CD4-positive, alpha-beta T cell treated with Interleukin-10 for 1 hour (primary cell): ENCODE measurements around the gene RASA3.
A peak's percentile ranks its signal among the peaks of the same experiment; 100 is the strongest.
"Not testable (repeated sequence)": the region's sequence is repeated elsewhere in the genome, so short reads cannot be mapped to it uniquely, and the experiment has no call there.

Source experiments
- DNase-seq: peaks from one replicate; pipeline ENCODE4 v3.0.0-alpha.2; 2020

Gene RASA3

DNA sequence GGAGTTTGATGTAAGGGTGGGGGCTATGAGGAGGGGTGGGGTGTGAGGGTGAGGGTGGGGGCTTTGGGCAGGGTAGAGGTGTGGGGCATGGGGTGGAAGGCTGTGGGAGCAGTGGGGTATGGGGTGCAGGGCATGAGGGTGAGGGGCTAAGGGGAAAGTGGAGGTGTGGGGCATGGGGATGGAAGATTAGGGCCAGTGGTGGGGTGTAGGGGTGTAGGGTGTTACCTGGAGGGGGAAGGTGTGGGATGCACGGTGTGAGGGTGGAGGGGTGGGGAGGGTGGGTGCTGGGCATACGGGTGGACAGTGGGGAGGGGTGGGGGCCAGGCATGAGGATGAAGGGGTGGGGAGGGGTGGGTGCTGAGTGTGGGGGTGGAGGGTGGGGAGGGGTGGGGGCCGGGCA lies 22.9 kb upstream of the RASA3 start:
- DNase-seq = no peak

DNA sequence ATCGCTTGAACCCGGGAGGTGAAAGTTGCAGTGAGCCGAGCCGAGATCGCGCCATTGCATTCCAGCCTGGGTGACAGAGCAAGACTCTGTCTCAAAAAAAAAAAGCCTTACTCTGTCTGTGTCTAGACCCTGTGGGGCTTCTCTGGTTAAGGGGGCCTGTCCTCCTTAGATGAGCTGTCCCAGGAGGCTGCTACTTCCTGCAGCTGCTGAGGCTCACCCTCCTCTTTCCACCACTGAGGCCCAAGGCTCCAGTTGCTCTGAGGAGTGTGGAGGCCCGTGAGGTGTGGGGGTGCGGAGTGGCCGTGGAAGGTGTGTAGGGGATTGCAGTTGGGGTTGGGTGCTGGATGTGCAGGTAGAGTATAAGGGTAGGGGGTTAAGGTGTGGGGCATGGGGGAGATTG lies 22.1 kb upstream of the RASA3 start:
- DNase-seq = no peak

DNA sequence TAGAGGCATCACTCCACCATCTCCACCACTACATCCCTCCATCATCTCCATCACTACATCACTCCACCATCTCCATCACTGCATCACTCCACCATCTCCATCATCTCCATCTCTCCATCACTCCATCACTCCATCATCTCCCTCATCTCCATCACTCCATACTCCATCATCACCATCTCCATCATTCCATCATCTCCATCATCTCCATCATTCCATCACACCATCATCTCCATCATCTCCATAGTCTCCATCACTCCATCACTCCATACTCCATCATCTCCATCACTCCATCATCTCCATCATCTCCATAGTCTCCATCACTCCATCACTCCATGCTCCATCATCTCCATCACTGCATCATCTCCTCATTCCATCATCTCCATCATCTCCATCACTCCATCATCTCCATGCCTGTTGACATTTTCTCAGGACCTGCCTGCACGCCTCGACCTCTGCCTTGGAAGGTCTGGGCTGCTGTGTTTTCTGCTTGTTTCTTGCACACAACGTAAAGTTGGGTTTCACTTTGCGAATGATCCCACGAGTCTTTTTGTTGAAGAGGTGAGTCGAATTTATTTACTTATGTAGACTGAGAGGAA lies 21.2 kb upstream of the RASA3 start:
- no peak for DNase-seq

- DNase-seq = no peak
Observed at GRCh38 chr13:114152831-114153371, 20.5 kb upstream of the RASA3 start.

- DNase-seq = no peak
Observed at GRCh38 chr13:114152285-114152645, 19.8 kb upstream of the RASA3 start.

- peak; percentile 62 for DNase-seq
Observed at GRCh38 chr13:114151565-114152284, 19.3 kb upstream of the RASA3 start.

DNA sequence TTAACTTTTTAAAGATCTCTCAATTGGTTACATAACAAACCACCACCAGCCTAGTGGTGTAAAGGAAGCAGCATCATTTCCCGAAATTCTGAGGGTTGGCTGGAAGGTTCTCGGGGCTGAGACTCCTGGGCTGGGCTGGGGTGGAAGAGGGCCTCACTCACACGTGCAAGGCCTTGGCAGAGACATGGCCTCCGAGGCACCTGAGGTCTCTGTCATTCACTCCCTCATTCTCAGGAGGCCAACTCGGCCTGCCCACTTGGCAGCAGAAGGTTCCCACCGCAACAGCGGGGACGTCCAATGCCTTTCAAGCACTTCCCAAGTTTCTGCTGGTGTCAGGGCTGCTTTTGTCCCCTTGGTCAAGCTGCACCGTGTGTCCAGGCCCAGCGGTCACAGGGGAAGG lies 18.6 kb upstream of the RASA3 start:
- DNase-seq = peak; percentile 76

GRCh38 chr13:114149774-114150740 lies 17.6 kb upstream of the RASA3 start:
- no peak for DNase-seq

DNA sequence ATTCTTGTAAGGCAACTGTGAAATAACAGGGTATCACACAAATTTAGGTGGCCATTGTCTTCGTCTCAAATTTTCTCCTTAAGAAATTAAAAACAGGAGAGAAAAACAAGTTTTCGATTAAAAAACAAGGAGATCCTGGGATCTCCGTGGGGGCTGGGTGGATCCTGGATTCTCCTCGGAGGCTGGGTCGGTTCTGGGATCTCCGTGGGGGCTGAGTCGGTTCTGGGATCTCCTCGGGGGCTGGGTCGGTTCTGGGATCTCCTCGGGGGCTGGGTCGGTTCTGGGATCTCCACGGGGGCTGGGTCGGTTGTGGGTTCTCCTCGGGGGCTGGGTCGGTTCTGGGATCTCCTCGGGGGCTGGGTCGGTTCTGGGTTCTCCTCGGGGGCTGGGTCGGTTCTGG lies 16.5 kb upstream of the RASA3 start:
- DNase-seq = not testable (repeated sequence)

DNA sequence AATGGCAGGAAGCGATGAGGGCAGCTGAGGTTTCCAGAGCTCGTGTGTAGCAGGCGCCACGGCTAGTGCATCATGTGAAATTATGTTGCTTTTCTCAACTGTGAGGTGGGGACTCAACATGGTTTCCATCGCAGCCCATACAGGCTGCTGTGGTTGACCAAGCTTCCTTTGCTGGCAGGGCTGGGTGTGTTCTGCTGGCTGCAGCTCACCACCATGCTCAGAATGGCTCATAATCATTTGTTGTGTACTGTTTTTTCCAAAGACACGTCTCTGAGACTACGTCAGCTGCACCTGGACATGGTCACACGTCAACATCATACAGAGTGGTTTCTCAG lies 16.1 kb upstream of the RASA3 start:
- peak; percentile 93 for DNase-seq

GRCh38 chr13:114147803-114148520 lies 15.5 kb upstream of the RASA3 start:
- no peak for DNase-seq

DNA sequence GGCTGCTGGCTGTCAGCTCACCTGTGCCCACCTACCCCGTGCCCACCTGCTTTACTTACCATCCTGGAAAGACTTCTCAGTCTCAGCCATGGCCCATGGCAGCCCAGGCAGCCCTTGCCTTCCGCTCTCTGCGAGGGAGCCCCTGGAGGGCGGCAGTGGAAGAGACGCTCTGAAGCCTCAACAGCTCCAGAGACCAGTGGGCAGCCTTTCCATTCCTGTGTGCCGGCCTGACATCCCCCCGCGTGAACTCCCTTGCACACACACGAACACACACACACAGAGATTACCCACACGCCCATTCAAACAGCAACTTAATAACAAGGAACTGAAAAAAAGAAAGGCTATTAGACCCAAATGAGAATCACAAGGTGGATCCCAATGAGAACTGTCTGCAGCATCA lies 14.2 kb upstream of the RASA3 start:
- DNase-seq = no peak

DNA sequence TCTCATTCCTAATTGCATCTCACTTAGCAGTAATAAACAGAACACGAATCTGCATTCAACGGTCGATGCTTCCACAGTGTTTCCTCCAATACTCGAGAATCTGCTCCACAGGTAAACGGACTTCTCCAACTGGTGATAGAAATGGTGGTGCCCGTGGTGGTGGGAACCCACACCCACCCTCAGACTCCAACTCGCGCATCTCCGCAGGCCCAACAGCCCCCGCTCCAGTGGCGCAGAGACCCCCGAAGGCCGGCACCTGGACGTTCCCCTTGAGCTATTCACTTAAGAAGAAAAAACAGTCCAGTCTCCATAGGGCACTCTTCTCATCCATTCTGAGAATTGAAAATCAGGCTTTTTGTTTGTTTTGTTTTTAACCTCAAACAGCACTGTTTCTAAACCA lies 13.8 kb upstream of the RASA3 start:
- DNase-seq = no peak

DNA sequence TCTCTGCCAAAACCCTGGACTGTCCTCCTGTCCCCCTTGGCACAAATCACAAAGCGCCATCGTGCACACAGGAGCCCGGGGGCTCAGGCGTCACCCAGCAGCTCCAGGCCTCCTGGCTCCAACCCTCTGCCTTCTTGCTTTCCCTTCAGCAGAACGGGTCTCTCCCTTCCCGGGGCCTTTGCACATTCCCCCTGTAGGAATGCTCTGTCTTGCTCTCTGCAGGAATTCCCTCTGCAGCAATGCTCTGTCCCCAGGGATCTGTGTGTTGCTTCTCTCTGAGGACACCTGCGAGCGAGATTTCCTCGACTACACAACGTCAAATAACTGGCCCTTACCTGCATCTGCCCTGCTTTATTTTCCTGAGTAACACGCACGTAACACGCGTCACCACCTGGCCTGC lies 13.3 kb upstream of the RASA3 start:
- no peak for DNase-seq

DNA sequence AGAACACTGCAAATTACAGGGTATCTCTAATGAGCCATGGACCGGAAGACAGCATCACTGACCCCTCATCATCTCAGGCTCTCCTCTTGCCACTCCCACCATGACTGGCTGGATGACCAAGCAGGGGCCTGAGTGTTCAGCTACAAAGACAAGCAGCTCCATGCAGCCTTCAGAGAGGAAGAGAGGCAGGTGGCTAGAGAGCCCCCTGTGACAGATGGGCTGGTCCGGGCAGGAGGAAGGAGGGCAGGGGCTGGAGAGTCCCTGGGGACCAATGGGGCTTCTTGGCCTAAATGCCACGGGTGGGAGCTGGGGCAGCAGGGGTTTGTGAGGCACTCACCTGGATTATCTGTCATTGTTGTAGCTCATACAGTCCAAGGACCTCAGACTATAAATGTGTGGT lies 12.8 kb upstream of the RASA3 start:
- no peak for DNase-seq

GRCh38 chr13:114144606-114145244 lies 12.3 kb upstream of the RASA3 start:
- no peak for DNase-seq

DNA sequence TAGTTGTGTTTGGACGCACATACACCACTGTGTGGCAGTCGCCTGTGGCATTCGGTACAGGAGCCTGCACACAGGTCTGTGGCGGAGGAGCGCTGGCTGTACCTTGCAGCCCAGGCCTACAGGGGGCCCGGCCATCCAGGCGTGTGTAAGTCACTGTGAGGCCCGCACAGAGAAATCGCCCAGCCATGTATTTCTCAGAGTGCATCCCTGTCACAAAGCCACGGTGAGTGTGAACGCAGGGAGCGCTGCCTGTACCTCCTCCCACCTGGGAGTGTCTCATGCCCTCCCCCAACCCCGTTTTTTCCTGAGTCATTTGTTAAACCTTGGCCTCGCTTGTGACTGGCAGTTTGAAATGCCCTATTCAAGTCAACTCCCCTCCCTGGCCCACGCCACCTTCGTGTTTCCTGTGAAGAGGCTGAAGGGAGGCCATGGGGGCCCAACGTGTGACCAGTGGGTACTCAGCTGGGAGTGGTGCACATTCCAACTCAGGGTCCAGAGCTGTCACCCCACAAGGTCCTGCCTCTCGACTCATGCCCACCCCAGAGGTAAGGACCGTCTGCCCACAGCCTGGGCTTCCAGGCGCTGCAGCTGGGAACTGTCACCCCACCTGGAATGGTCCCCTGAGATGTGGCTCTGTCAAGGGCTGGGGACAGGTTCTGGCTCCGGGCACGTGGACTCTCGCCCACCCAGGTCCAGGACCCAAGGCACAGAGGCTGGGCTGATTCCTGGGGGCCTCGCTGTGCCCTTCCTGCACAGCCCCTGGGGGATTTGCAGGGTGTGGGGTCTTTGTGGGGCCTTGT lies 11.6 kb upstream of the RASA3 start:
- peak; percentile 60 for DNase-seq

DNA sequence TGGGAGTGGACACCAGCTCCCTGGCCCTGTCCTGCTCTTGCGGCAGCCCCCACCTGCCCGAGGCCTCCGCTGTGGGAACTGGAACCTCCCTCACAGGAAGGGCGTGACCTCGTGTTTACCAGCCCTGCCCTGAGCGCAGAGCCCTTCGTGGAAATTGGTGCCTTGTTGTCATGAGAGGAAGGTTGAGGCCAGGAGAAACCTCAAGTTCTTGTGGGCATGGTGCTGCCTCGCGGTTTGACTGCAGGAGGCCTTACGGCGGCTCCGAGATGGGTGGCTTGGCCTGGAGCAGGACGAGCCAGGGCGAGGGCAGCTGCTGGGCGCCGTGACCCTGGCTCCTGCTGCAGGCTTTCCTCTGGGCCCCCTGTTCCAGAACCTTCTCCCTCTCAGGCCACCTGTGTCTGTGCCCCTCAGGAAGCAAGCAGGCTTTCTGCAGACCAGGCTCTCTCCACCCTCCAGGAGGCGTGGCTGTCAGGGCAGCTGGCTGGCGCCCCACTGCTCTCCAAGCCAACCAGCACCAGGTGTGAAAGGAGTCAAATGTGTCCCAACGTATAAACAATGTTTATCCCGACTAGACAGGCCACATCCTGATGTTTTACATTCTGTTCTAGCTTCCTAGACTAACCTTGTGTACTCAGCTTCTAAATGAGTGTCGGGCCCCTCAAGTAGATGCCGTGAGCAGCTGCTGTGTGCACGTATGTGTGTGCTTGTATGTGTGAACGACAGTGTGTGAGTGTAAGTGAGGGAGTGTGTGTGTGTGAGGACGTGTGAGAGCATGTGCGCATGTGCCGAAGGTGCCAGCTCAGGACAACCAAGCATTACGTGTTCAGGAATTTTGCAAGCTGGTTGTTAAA lies 10.4 kb upstream of the RASA3 start:
- peak; percentile 88 for DNase-seq

DNA sequence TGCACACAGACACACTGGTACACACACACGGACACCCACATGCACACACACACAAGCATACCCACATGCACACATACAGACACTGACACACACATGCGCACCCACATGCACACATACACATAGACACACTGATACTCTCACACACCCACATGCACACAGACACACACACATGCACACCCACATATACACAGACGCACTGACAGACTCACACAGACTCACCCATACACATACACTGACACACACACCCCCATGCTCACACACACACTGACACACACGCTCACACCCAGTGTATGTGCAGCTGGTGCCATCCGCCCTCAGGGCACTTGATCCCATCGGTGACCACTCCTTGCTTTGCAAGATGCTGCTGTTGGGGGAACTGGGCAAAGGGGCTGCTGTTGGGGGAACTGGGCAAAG lies 9.7 kb upstream of the RASA3 start:
- DNase-seq = peak; percentile 38

DNA sequence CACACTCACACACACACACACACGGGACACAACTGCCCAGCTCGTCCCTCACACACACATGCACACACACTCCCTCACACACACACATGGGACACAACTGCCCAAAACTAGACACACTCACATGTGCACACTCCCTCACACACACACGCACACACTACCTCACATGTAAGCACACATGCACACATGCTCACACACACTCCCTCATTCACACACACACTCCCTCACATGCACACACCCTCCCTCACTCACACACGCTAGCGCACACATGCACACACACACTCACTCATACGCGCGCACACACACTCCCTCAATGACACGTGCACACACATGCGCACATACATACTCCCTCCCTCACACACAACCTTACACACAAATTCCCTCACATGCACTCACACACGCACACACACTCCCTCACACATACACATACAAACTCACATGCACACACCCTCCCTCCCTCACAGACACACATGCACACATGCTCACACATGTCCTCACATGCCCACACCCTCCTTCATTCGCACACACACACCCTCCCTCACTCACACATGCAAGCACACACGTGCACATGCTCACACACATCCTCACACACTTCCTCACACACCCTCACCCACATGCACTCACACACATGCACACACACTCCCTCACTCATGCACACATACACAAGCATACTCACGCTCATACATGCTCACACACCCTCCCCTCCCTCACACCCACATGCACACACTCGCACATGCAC lies 9.0 kb upstream of the RASA3 start:
- no peak for DNase-seq
